Measurements from ENCODE around the gene LDLRAD3. TPM values are rescaled to one million over a fixed set of nuclear protein-coding genes. Genes with fewer than 3 reads are reported as not detected.

The LDLRAD3 gene
- total RNA-seq, 1 donor from 2014 or later: 7.7 TPM

- ATAC-seq: no peak
- no peak for TF ChIP-seq CTCF (IDR thresholded peaks at IDR 0.05)
- intact Hi-C loops (cut with DNase I): no loop called here
Observed at GRCh38 chr11:36201411-36201810, 257.5 kb downstream of the LDLRAD3 start.

GRCh38 chr11:36205536-36205935 is 261.7 kb downstream of the LDLRAD3 start:
- Histone ChIP-seq H3K4me3 (no peak overlapping the region), H3K27ac (no peak overlapping the region), H3K36me3 (no peaks in the 10 kb centered on the region), H3K4me1 (no peaks in the 10 kb centered on the region), H3K27me3 (ENCODE audit: low read depth) (no peaks in the 10 kb centered on the region), H3K9me3 (no peaks in the 10 kb centered on the region)
- intact Hi-C loops (cut with DNase I): no loop called here
- ATAC-seq (no peak), DNase-seq (no peak)
- TF ChIP-seq CTCF (IDR thresholded peaks at IDR 0.05): no peak

More at GRCh38 chr11:36201411-36201810, 257.5 kb downstream of the LDLRAD3 start:
- DNase-seq: no peak
- H3K36me3 ChIP-seq: no peaks in the 10 kb centered on the region
- no peaks in the 10 kb centered on the region for H3K4me1 ChIP-seq
- H3K27me3 ChIP-seq (ENCODE audit: low read depth): no peaks in the 10 kb centered on the region
- no peak overlapping the region for H3K27ac ChIP-seq
- no peaks in the 10 kb centered on the region for H3K9me3 ChIP-seq
- no peak overlapping the region for H3K4me3 ChIP-seq

GRCh38 chr11:36210529-36210928 is 266.7 kb downstream of the LDLRAD3 start:
- no peak overlapping the region for H3K27ac ChIP-seq
- no peak overlapping the region for H3K4me3 ChIP-seq
- no peak for DNase-seq
- ATAC-seq: peak; percentile 33 to 47
- no peaks in the 10 kb centered on the region for H3K4me1 ChIP-seq
- no peak for TF ChIP-seq CTCF (IDR thresholded peaks at IDR 0.05)
- no peaks in the 10 kb centered on the region for H3K36me3 ChIP-seq
- H3K9me3 ChIP-seq: no peaks in the 10 kb centered on the region
- intact Hi-C loops (cut with DNase I): no loop called here
- H3K27me3 ChIP-seq (ENCODE audit: low read depth): no peaks in the 10 kb centered on the region

- H3K9me3 ChIP-seq: no peaks in the 10 kb centered on the region
- no peak overlapping the region for H3K27ac ChIP-seq
- no peaks in the 10 kb centered on the region for H3K27me3 ChIP-seq (ENCODE audit: low read depth)
- DNase-seq (no peak), ATAC-seq (no peak)
- H3K36me3 ChIP-seq: no peaks in the 10 kb centered on the region
- H3K4me1 ChIP-seq: no peaks in the 10 kb centered on the region
- no peak overlapping the region for H3K4me3 ChIP-seq
- intact Hi-C loops (cut with DNase I): no loop called here
- no peak for TF ChIP-seq CTCF (IDR thresholded peaks at IDR 0.05)
Observed at GRCh38 chr11:36211761-36212430, 268.0 kb downstream of the LDLRAD3 start.

GRCh38 chr11:36212564-36213392 is 268.9 kb downstream of the LDLRAD3 start:
- H3K36me3 ChIP-seq: no peaks in the 10 kb centered on the region
- H3K27ac ChIP-seq: no peak overlapping the region
- no peak for TF ChIP-seq CTCF (IDR thresholded peaks at IDR 0.05)
- intact Hi-C loops (cut with DNase I): no loop called here
- ATAC-seq (no peak), DNase-seq (no peak)
- H3K4me1 ChIP-seq: no peaks in the 10 kb centered on the region
- H3K4me3 ChIP-seq: no peak overlapping the region
- no peaks in the 10 kb centered on the region for H3K27me3 ChIP-seq (ENCODE audit: low read depth)
- no peaks in the 10 kb centered on the region for H3K9me3 ChIP-seq

Measured in lower lobe of right lung (tissue), 2 donors.